Mesenchymal stem cell (in vitro differentiated cells and primary cell): ENCODE results near the gene GRM5.

ENCODE experiments used
- DNase-seq: peaks from one replicate; pipeline ENCODE4 v3.0.0-alpha.2; 2013
- H2AFZ ChIP-seq: one replicate; pipeline ENCODE4 v1.6.1; 2013; ENCODE audit warnings: low read depth, mild to moderate bottlenecking, control low read depth, inconsistent platforms, low read length, moderate library complexity
- H2AK5ac ChIP-seq: 2 replicates; pipeline ENCODE4 v1.6.1; 2013; ENCODE audit warnings: low read length, moderate library complexity, mild to moderate bottlenecking, inconsistent platforms; ENCODE audit not compliant: severe bottlenecking
- H2BK120ac ChIP-seq: one replicate; pipeline ENCODE4 v1.6.1; 2013; ENCODE audit warnings: low read depth, mild to moderate bottlenecking, inconsistent platforms, low read length, moderate library complexity
- H2BK12ac ChIP-seq, 2 experiments: one replicate each; pipeline ENCODE4 v1.6.1; 2013; ENCODE audit warnings: inconsistent platforms in 2 of 2, low read length in 2 of 2, mild to moderate bottlenecking in 2 of 2, moderate library complexity in 2 of 2, control low read depth in 1 of 2
- H2BK15ac ChIP-seq: one replicate; pipeline ENCODE4 v1.6.1; 2013; ENCODE audit warnings: mild to moderate bottlenecking, low read depth, inconsistent platforms; ENCODE audit not compliant: poor library complexity, severe bottlenecking
- H2BK5ac ChIP-seq: 2 replicates; pipeline ENCODE4 v1.6.1; 2013; ENCODE audit warnings: low read depth, mild to moderate bottlenecking, low read length, control low read depth, inconsistent platforms; ENCODE audit not compliant: poor library complexity, severe bottlenecking
- H3K14ac ChIP-seq, 2 experiments: one replicate each; pipeline ENCODE4 v1.6.1; 2013; ENCODE audit warnings: inconsistent platforms in 2 of 2, low read length in 2 of 2, control low read depth in 1 of 2, mild to moderate bottlenecking in 1 of 2, moderate library complexity in 1 of 2
- H3K18ac ChIP-seq, 2 experiments: one replicate each; pipeline ENCODE4 v1.6.1; 2013; ENCODE audit warnings: inconsistent platforms in 2 of 2, low read length in 2 of 2, control low read depth in 1 of 2, low read depth in 1 of 2, mild to moderate bottlenecking in 1 of 2
- H3K23ac ChIP-seq, 2 experiments: one replicate each; pipeline ENCODE4 v1.6.1; 2013; ENCODE audit warnings: inconsistent platforms in 2 of 2, low read length in 2 of 2, mild to moderate bottlenecking in 2 of 2, moderate library complexity in 2 of 2, control low read depth in 1 of 2
- H3K27ac ChIP-seq: 2 replicates; pipeline ENCODE4 v1.5.1; 2013; ENCODE audit warnings: mild to moderate bottlenecking, moderate library complexity, low read length, control low read depth, inconsistent platforms; ENCODE audit not compliant: poor library complexity, severe bottlenecking
- H3K27me3 ChIP-seq, 2 experiments: 2 replicates each; pipeline versions ENCODE4 v1.6.1 to v1.7.0; 2013; ENCODE audit warnings: low read length in 2 of 2, mild to moderate bottlenecking in 2 of 2, moderate library complexity in 2 of 2, control low read depth in 1 of 2, inconsistent platforms in 1 of 2; ENCODE audit not compliant: control insufficient read depth in 1 of 2, insufficient read depth in 1 of 2
- H3K36me3 ChIP-seq, 2 experiments: 2 replicates each; pipeline versions ENCODE4 v1.6.1 to v1.7.0; 2013; ENCODE audit warnings: low read length in 2 of 2, control low read depth in 1 of 2, inconsistent platforms in 1 of 2, low read depth in 1 of 2, mild to moderate bottlenecking in 1 of 2; ENCODE audit not compliant: insufficient read depth in 2 of 2, control insufficient read depth in 1 of 2
- H3K4ac ChIP-seq, 2 experiments: one replicate each; pipeline ENCODE4 v1.6.1; 2013; ENCODE audit warnings: inconsistent platforms in 2 of 2, low read length in 2 of 2, mild to moderate bottlenecking in 2 of 2, moderate library complexity in 2 of 2, control low read depth in 1 of 2, low read depth in 1 of 2
- H3K4me1 ChIP-seq: 2 replicates; pipeline ENCODE4 v1.6.1; 2013; ENCODE audit warnings: low read depth, low read length, control low read depth; ENCODE audit not compliant: control insufficient read depth, insufficient read depth
- H3K4me2 ChIP-seq: 2 replicates; pipeline ENCODE4 v1.6.1; 2013; ENCODE audit warnings: low read length, mild to moderate bottlenecking, inconsistent platforms; ENCODE audit not compliant: poor library complexity, severe bottlenecking
- H3K4me3 ChIP-seq, 2 experiments: 2 replicates each; pipeline versions ENCODE4 v1.5.1 to v1.7.0; 2013; ENCODE audit warnings: low read length in 2 of 2, mild to moderate bottlenecking in 2 of 2, control low read depth in 1 of 2, low read depth in 1 of 2; ENCODE audit not compliant: insufficient read depth in 1 of 2
- H3K79me1 ChIP-seq: replicated peaks from 2 replicates; pipeline ENCODE4 v1.6.1; 2013; ENCODE audit warnings: mild to moderate bottlenecking, control low read depth, low read length, inconsistent platforms; ENCODE audit not compliant: poor library complexity, severe bottlenecking
- H3K9ac ChIP-seq: 2 replicates; pipeline ENCODE4 v1.7.0; 2013; ENCODE audit warnings: mild to moderate bottlenecking, low read length, moderate library complexity
- H3K9me3 ChIP-seq: 2 replicates; pipeline ENCODE4 v1.7.0; 2013; ENCODE audit warnings: mild to moderate bottlenecking, low read length; ENCODE audit not compliant: control insufficient read depth
- H4K8ac ChIP-seq: one replicate; pipeline ENCODE4 v1.6.1; 2013; ENCODE audit warnings: inconsistent platforms, mild to moderate bottlenecking, low read length, moderate library complexity
- H4K91ac ChIP-seq: one replicate; pipeline ENCODE4 v1.6.1; 2013; ENCODE audit warnings: mild to moderate bottlenecking, low read length, inconsistent platforms
- WGBS: methylation state at CpG from one replicate; pipeline ENCODE4 v1.1.7; 2013; ENCODE audit warnings: mixed read lengths; 5-methylcytosine and 5-hydroxymethylcytosine counted together

Gene GRM5

GRCh38 chr11:88807349-88807748 lies 258.4 kb downstream of the GRM5 start:
- no peak overlapping the region for H3K4me3 ChIP-seq
- WGBS, result 22% methylated on average over 1 of the region's 1 CpG
- no peak overlapping the region for H4K91ac ChIP-seq
- no peaks in the 10 kb centered on the region for H3K9me3 ChIP-seq
- H2BK12ac ChIP-seq, result no peak overlapping the region
- H3K27me3 ChIP-seq, result no peaks in the 10 kb centered on the region
- no peak overlapping the region for H3K18ac ChIP-seq
- H2BK120ac ChIP-seq, result no peak overlapping the region
- no peak overlapping the region for H4K8ac ChIP-seq
- H3K14ac ChIP-seq, result no peak overlapping the region
- H2AK5ac ChIP-seq, result no peak overlapping the region
- H2BK15ac ChIP-seq, result no peak overlapping the region
- no peak overlapping the region for H3K9ac ChIP-seq
- no peak overlapping the region for H2BK5ac ChIP-seq
- H2AFZ ChIP-seq, result no peak overlapping the region
- no peak overlapping the region for H3K23ac ChIP-seq
- no peaks in the 10 kb centered on the region for H3K79me1 ChIP-seq
- H3K4me2 ChIP-seq, result no peak overlapping the region
- no peaks in the 10 kb centered on the region for H3K4me1 ChIP-seq
- H3K36me3 ChIP-seq, result no peaks in the 10 kb centered on the region
- no peak overlapping the region for H3K27ac ChIP-seq
- DNase-seq, result no peak
- H3K4ac ChIP-seq, result no peak overlapping the region

GRCh38 chr11:88806410-88806809 lies 259.4 kb downstream of the GRM5 start:
- no peak overlapping the region for H3K27ac ChIP-seq
- no peak overlapping the region for H4K8ac ChIP-seq
- H3K4ac ChIP-seq, result no peak overlapping the region
- H3K79me1 ChIP-seq, result no peaks in the 10 kb centered on the region
- H3K4me2 ChIP-seq, result no peak overlapping the region
- no peaks in the 10 kb centered on the region for H3K9me3 ChIP-seq
- H3K4me1 ChIP-seq, result no peaks in the 10 kb centered on the region
- no peak overlapping the region for H2BK15ac ChIP-seq
- no peak overlapping the region for H4K91ac ChIP-seq
- no peak overlapping the region for H3K18ac ChIP-seq
- DNase-seq, result no peak
- no peak overlapping the region for H2BK12ac ChIP-seq
- H2AK5ac ChIP-seq, result no peak overlapping the region
- no CpG with 5 or more reads among the region's 1 CpG for WGBS
- no peaks in the 10 kb centered on the region for H3K36me3 ChIP-seq
- H3K4me3 ChIP-seq, result no peak overlapping the region
- H3K27me3 ChIP-seq, result no peaks in the 10 kb centered on the region
- no peak overlapping the region for H3K9ac ChIP-seq
- H2BK120ac ChIP-seq, result no peak overlapping the region
- no peak overlapping the region for H3K14ac ChIP-seq
- no peak overlapping the region for H2AFZ ChIP-seq
- no peak overlapping the region for H2BK5ac ChIP-seq
- no peak overlapping the region for H3K23ac ChIP-seq

- no peak overlapping the region for H3K27ac ChIP-seq
- H2BK12ac ChIP-seq, result no peak overlapping the region
- H3K4me2 ChIP-seq, result no peak overlapping the region
- H3K4me1 ChIP-seq, result no peaks in the 10 kb centered on the region
- H3K36me3 ChIP-seq, result no peaks in the 10 kb centered on the region
- H4K91ac ChIP-seq, result no peak overlapping the region
- no peak overlapping the region for H3K14ac ChIP-seq
- no peak overlapping the region for H3K18ac ChIP-seq
- H2BK15ac ChIP-seq, result no peak overlapping the region
- no peak overlapping the region for H4K8ac ChIP-seq
- H3K23ac ChIP-seq, result no peak overlapping the region
- no peak overlapping the region for H3K9ac ChIP-seq
- DNase-seq, result no peak
- 70% methylated on average over 2 of the region's 2 CpGs for WGBS
- no peak overlapping the region for H3K4me3 ChIP-seq
- no peak overlapping the region for H2BK120ac ChIP-seq
- H3K79me1 ChIP-seq, result no peaks in the 10 kb centered on the region
- no peaks in the 10 kb centered on the region for H3K27me3 ChIP-seq
- H3K4ac ChIP-seq, result no peak overlapping the region
- H2AFZ ChIP-seq, result no peak overlapping the region
- H2BK5ac ChIP-seq, result no peak overlapping the region
- H2AK5ac ChIP-seq, result no peak overlapping the region
- no peaks in the 10 kb centered on the region for H3K9me3 ChIP-seq
These were observed 264.2 kb downstream of the GRM5 start for GRCh38 chr11:88801484-88802123.

- Histone ChIP-seq H3K27me3 (no peaks in the 10 kb centered on the region), H2BK15ac (no peak overlapping the region), H3K14ac (no peak overlapping the region), H4K8ac (no peak overlapping the region), H3K36me3 (no peaks in the 10 kb centered on the region), H2BK120ac (no peak overlapping the region), H3K27ac (no peak overlapping the region), H3K4me3 (no peak overlapping the region), H2BK5ac (no peak overlapping the region), H2BK12ac (no peak overlapping the region), H2AFZ (no peak overlapping the region), H3K4me2 (no peak overlapping the region), H3K4me1 (no peaks in the 10 kb centered on the region), H3K4ac (no peak overlapping the region), H3K18ac (no peak overlapping the region), H3K23ac (no peak overlapping the region), H3K9me3 (no peaks in the 10 kb centered on the region), H3K79me1 (no peaks in the 10 kb centered on the region), H3K9ac (no peak overlapping the region), H2AK5ac (no peak overlapping the region), H4K91ac (no peak overlapping the region)
- no peak for DNase-seq
- WGBS, result no CpG with 5 or more reads among the region's 1 CpG
These were observed 265.8 kb downstream of the GRM5 start for GRCh38 chr11:88799771-88800500.
